Cortex of kidney (tissue), 1 donor: ENCODE data around the gene TMEM98.
"Not testable (repeated sequence)": the region's sequence is repeated elsewhere in the genome, so short reads cannot be mapped to it uniquely, and the experiment has no call there.

Source experiments
- DNase-seq: peaks from one replicate; lab custom pipeline; 2025; lab: John Stamatoyannopoulos, UW

The TMEM98 gene

GRCh38 chr17:32981611-32982010, 53.7 kb downstream of the TMEM98 start:
- not testable (repeated sequence) for DNase-seq

- DNase-seq: no peak
Observed at GRCh38 chr17:32985050-32985756, 57.2 kb downstream of the TMEM98 start.

GRCh38 chr17:32987453-32987805, 59.5 kb downstream of the TMEM98 start:
- DNase-seq: not testable (repeated sequence)

GRCh38 chr17:32987868-32988267, 59.9 kb downstream of the TMEM98 start:
- DNase-seq: not testable (repeated sequence)

GRCh38 chr17:32988481-32989101, 60.6 kb downstream of the TMEM98 start:
- DNase-seq: no peak

GRCh38 chr17:32992321-32993033, 64.5 kb downstream of the TMEM98 start:
- no peak for DNase-seq

GRCh38 chr17:32993977-32994376, 66.0 kb downstream of the TMEM98 start:
- DNase-seq: no peak
